Right forelimb (tissue), 1 donor: ENCODE measurements around the gene SFXN5.
"Not testable (repeated sequence)": the region's sequence is repeated elsewhere in the genome, so short reads cannot be mapped to it uniquely, and the experiment has no call there.

Experiments used
- DNase-seq: peaks from one replicate; pipeline ENCODE4 v3.0.0-alpha.2; 2018

Gene SFXN5

DNA sequence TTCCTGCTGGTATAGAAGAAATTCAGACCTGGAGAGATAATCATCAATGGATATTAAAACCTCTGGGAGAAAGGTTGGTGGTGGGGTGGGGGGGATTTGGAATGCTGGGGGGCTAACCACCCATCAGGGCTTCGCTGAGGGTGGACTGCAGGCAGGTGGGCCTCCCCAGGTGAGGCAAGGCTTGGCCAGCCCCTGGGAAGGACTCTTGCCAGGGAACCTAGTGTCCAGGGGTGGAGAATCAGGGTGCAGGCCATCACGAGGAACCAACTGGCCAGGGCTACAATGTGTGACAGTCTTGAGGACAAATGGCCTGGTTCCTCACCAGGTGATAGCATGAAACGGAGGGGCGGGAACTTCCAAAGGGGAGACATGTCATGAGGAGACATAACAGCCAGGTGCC, 29.4 kb upstream of the SFXN5 start:
- DNase-seq: no peak

GRCh38 chr2:73099486-73099885, 28.0 kb upstream of the SFXN5 start:
- no peak for DNase-seq

DNA sequence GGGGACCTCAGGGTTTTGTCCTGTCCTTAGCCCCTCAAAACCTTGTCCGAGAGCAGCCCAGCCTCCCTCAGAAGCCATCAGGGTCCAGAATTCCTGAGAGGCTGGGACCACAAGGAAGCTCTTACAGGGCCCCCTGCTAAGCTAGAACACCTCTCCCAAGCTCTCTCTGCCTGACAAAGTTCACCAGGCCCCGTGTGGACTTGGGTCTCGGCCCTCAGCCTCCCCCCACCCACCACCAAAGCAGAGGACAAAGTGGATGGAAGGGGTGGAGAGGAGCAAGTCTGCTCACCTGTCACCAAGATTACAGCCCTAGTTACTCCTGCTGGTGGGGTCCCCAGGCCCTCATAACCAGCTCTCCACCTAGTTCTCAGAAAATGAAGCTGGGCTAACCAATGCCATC, 24.4 kb upstream of the SFXN5 start:
- no peak for DNase-seq

DNA sequence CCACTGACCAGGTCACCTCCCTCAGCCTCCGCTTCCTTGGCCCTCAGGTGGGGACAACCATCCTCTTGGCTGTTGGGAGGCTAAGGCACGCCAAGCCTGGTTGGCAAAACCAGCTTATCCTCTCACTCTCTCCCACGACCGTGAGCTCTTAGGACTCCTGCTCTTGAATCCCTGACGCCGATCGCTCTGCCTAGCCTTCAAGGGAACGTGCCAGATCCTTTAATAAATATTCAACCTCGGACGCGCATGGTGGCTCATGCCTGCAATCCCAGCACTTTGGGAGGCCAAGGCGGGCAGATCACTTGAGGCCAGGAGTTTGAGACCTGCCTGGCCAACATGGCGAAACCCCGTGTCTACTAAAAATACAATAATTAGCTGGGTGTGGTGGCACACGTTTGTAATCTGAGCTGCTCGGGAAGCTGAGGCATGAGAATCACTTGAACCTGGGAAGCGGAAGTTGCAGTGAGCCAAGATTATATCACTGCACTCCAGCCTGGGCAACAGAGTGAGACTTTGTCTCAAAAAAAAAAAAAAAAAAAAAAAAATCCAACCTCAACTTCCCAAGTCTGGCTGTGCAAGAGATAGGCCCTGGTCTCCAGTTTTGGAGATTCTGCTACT, 22.2 kb upstream of the SFXN5 start:
- DNase-seq: not testable (repeated sequence)

- no peak for DNase-seq
Observed at GRCh38 chr2:73092146-73092783, 20.8 kb upstream of the SFXN5 start.

DNA sequence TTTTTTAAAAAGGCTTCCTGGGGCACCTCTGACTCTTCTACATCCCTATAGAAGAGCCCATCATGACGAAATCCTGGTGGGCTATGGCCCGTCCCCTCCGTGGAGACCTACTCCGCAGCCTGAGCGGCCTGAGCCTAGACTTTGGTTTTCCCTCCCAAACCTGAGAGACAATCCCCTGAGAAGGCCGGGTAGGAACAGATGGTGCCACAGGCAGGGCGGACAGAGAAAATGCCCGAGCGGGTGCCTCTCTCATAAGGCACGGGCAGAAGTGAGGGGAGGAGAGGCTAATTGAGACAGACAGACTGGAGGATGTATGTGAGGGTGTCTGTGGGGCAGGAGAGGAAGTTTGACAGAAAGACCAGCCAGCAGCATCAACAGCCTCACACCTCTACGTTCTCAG, 20.2 kb upstream of the SFXN5 start:
- no peak for DNase-seq

- no peak for DNase-seq
Observed at GRCh38 chr2:73091164-73091563, 19.7 kb upstream of the SFXN5 start.

GRCh38 chr2:73089270-73090030, 17.9 kb upstream of the SFXN5 start:
- peak; percentile 72 for DNase-seq

GRCh38 chr2:73088703-73089102, 17.2 kb upstream of the SFXN5 start:
- DNase-seq: no peak

DNA sequence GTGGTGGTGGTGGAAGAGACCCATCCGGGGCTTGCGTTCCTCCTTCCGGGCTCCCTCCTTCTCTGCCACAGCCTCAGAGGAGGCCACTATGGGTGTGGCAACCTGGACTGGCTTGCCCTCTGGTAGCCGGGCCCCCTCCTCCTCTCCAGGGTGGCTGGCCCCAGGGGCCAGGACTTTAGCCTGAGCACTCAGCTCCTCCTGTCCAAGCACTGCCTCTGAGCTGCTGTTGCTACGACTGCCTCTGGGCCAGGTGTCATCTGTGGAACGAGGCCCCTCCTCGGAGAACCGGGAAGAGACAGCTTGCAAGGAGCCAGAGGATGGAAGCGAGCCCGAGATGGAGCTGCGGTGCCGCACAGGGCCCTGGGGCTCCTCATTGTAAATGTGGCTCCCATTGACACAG, 16.7 kb upstream of the SFXN5 start:
- no peak for DNase-seq

- DNase-seq: no peak
Observed at GRCh38 chr2:73087311-73087710, 15.8 kb upstream of the SFXN5 start.

DNA sequence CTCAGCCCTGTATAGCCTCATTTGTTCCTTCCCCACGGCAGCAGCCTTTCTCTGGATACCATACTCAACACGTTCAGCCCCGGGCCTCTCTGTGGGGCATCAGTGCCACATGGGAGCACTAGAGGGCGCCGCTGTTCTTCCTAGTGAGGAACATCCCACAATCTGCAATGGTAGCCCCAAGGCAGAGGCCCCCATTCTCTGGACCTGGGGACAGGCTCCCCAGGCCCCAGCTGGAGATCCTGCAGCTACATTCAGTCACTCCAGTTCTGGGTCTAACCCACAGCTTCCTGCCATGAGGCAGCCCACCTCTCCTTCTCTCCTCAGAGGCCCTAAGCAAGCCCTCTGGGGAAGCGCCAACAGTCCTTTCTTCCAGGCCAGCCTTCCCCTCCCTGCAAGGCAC, 14.2 kb upstream of the SFXN5 start:
- DNase-seq: peak; percentile 82

DNA sequence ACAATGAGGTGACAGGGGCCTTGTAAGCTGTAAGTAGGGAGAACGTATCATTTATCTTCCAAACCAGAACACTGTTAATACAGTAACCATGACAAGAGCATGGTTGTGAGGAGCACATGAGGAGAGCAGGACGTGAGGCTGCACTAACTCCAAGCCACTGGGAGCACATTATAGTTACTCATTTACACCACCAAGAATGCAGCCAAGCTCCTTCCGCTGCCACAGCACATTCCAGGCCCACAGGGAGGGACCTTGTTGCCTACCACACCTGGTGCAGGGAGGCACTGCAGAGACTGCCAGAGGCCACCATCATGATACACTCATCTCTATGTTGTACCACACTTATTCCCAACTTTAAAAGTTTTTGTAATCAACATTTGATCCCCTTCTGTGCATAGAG, 13.5 kb upstream of the SFXN5 start:
- DNase-seq: no peak

GRCh38 chr2:73083886-73084800, 12.6 kb upstream of the SFXN5 start:
- no peak for DNase-seq

GRCh38 chr2:73082523-73083410, 11.3 kb upstream of the SFXN5 start:
- no peak for DNase-seq

GRCh38 chr2:73081181-73081671, 9.7 kb upstream of the SFXN5 start:
- DNase-seq: no peak

- DNase-seq: no peak
Observed at GRCh38 chr2:73080321-73081131, 9.0 kb upstream of the SFXN5 start.

DNA sequence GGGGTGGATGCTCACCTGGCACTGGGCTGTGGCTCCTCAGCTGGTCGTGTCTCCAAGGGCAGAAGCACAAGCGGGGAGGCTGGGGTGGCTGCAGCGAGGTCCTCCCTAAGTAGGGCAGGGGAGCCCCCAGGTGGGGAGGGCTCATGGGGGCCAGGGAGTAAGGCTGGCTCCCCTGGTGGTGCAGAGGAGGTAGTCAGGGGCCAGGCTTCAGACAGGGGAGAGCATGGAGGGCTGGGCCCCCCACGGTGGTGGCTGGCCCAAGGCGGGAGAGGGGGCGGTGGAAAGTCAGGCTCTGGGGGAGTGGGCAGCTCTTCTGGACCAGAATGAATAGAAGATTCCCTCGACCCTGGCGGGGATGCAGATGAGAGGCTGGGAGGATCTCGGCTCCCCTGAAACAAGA, 8.1 kb upstream of the SFXN5 start:
- DNase-seq: no peak

DNA sequence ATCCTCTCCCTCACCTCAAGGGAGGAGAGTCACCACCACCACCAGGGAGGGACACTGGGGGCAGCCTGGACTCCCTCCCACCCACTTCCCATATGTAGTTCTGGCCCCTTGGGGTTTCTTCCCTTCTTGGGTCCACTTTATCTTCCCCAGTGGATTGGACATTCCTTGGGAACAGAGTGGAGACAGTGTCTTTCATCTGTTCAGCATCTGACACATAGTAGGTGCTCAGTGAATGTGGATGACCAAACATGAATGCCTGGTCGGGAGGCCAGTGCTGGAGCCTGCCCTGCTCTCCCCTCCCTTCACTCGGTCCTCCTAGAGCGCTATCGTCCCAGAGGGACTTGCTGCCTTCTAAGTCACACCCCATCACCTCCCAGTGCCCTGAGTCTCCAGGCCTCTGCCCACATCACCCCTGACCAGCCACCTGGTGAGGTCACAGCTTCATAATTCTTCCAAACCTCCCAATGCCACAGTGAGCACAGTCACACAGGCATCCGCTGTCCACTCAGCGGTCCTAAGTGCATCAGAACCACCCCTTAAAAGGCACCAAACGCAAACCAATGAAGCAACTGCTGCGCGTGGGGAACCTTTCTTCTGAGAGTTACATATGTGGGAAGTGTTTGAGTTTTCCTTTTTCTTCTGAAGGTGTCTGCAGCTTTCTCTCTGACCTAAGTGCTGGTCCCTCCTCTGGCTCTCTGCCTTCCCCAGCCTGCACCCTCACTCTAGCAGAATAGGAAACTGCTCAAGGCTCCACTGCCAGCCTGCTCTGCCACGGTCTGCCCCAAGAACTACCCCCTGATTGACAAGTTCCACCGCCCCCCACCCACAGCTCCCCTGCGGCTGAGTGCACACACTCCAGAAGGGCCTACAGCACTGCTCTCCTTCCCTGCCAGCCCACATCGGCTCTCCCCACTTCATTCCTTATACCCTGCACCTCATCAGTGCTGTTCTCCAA, 7.2 kb upstream of the SFXN5 start:
- no peak for DNase-seq

DNA sequence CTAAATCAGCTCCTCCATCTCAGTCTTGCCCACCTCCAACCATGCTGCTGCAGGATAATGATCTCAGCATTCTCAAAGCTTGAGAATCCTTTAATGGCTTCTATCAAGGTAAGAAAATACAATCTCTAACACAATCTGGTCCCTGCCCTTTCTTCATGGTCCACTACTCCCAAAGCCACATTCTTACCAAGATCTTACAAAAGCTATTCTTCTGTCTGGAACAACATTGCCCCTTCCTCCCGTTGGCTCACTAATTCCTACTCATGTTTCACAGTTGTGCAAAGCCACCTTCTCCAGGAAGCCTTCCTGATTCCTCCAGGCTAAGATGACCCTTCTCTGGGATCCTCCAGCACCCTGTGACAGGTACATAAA, 5.9 kb upstream of the SFXN5 start:
- DNase-seq: no peak
